ENCODE results near the gene CYP21A2. TPM values are rescaled to one million over a fixed set of nuclear protein-coding genes. Genes with fewer than 3 reads are reported as not detected.
"Not testable (repeated sequence)": the region's sequence is repeated elsewhere in the genome, so short reads cannot be mapped to it uniquely, and the experiment has no call there.

CYP21A2 gene
- total RNA-seq, 1 donor from 2014 or later = 0.38 TPM

DNA sequence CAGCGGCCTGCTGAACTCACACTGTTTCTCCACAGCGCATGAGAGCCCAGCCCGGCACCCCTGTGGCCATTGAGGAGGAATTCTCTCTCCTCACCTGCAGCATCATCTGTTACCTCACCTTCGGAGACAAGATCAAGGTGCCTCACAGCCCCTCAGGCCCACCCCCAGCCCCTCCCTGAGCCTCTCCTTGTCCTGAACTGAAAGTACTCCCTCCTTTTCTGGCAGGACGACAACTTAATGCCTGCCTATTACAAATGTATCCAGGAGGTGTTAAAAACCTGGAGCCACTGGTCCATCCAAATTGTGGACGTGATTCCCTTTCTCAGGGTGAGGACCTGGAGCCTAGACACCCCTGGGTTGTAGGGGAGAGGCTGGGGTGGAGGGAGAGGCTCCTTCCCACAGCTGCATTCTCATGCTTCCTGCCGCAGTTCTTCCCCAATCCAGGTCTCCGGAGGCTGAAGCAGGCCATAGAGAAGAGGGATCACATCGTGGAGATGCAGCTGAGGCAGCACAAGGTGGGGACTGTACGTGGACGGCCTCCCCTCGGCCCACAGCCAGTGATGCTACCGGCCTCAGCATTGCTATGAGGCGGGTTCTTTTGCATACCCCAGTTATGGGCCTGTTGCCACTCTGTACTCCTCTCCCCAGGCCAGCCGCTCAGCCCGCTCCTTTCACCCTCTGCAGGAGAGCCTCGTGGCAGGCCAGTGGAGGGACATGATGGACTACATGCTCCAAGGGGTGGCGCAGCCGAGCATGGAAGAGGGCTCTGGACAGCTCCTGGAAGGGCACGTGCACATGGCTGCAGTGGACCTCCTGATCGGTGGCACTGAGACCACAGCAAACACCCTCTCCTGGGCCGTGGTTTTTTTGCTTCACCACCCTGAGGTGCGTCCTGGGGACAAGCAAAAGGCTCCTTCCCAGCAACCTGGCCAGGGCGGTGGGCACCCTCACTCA is 1.4 kb downstream of the CYP21A2 start:
- H3K27me3 Mint-ChIP-seq; H3K4me1 Mint-ChIP-seq (ENCODE audit: low read depth); H3K27ac Mint-ChIP-seq; DNase-seq (ENCODE audit: low spot score, unreplicated experiment); H3K4me3 Mint-ChIP-seq (ENCODE audit: low read depth); H3K9me3 Mint-ChIP-seq (ENCODE audit: low read depth); H3K36me3 Mint-ChIP-seq (ENCODE audit: insufficient read depth): not testable (repeated sequence)

DNA sequence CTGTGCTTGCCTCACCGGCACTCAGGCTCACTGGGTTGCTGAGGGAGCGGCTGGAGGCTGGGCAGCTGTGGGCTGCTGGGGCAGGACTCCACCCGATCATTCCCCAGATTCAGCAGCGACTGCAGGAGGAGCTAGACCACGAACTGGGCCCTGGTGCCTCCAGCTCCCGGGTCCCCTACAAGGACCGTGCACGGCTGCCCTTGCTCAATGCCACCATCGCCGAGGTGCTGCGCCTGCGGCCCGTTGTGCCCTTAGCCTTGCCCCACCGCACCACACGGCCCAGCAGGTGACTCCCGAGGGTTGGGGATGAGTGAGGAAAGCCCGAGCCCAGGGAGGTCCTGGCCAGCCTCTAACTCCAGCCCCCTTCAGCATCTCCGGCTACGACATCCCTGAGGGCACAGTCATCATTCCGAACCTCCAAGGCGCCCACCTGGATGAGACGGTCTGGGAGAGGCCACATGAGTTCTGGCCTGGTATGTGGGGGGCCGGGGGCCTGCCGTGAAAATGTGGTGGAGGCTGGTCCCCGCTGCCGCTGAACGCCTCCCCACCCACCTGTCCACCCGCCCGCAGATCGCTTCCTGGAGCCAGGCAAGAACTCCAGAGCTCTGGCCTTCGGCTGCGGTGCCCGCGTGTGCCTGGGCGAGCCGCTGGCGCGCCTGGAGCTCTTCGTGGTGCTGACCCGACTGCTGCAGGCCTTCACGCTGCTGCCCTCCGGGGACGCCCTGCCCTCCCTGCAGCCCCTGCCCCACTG is 2.3 kb downstream of the CYP21A2 start:
- not testable (repeated sequence) for H3K27me3 Mint-ChIP-seq; H3K36me3 Mint-ChIP-seq (ENCODE audit: insufficient read depth); H3K4me3 Mint-ChIP-seq (ENCODE audit: low read depth); H3K27ac Mint-ChIP-seq; DNase-seq (ENCODE audit: low spot score, unreplicated experiment); H3K4me1 Mint-ChIP-seq (ENCODE audit: low read depth); H3K9me3 Mint-ChIP-seq (ENCODE audit: low read depth)

GRCh38 chr6:32041050-32041321 is 2.8 kb downstream of the CYP21A2 start:
- not testable (repeated sequence) for H3K27ac Mint-ChIP-seq; H3K9me3 Mint-ChIP-seq (ENCODE audit: low read depth); H3K4me1 Mint-ChIP-seq (ENCODE audit: low read depth); DNase-seq (ENCODE audit: low spot score, unreplicated experiment); H3K4me3 Mint-ChIP-seq (ENCODE audit: low read depth); H3K36me3 Mint-ChIP-seq (ENCODE audit: insufficient read depth); H3K27me3 Mint-ChIP-seq

- not testable (repeated sequence) for H3K27me3 Mint-ChIP-seq; DNase-seq (ENCODE audit: low spot score, unreplicated experiment); H3K9me3 Mint-ChIP-seq (ENCODE audit: low read depth); H3K4me3 Mint-ChIP-seq (ENCODE audit: low read depth); H3K36me3 Mint-ChIP-seq (ENCODE audit: insufficient read depth); H3K4me1 Mint-ChIP-seq (ENCODE audit: low read depth); H3K27ac Mint-ChIP-seq
These were observed 3.2 kb downstream of the CYP21A2 start for GRCh38 chr6:32041385-32041784.

DNA sequence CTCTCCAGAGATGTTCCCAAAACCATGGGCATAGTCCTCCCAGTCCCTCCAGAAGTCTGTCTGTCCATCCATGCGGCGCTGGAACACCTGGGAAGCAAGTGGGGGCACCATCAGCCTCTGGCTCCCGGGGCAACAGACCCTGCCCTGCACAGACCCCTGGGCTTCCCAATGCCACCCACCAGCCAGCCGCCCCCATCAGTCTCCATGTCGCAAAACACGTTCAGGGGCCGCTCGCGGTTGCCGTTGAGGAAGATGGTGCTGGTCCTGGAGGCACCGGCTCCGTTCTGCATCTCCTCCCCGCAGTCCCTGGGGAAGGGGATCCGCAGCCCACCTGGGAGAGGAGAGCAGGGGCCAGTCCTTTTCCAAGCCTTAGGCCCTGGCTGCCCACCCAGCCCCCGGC is 4.1 kb downstream of the CYP21A2 start:
- DNase-seq (ENCODE audit: low spot score, unreplicated experiment); H3K27me3 Mint-ChIP-seq; H3K27ac Mint-ChIP-seq; H3K4me1 Mint-ChIP-seq (ENCODE audit: low read depth); H3K36me3 Mint-ChIP-seq (ENCODE audit: insufficient read depth); H3K9me3 Mint-ChIP-seq (ENCODE audit: low read depth); H3K4me3 Mint-ChIP-seq (ENCODE audit: low read depth): not testable (repeated sequence)

DNA sequence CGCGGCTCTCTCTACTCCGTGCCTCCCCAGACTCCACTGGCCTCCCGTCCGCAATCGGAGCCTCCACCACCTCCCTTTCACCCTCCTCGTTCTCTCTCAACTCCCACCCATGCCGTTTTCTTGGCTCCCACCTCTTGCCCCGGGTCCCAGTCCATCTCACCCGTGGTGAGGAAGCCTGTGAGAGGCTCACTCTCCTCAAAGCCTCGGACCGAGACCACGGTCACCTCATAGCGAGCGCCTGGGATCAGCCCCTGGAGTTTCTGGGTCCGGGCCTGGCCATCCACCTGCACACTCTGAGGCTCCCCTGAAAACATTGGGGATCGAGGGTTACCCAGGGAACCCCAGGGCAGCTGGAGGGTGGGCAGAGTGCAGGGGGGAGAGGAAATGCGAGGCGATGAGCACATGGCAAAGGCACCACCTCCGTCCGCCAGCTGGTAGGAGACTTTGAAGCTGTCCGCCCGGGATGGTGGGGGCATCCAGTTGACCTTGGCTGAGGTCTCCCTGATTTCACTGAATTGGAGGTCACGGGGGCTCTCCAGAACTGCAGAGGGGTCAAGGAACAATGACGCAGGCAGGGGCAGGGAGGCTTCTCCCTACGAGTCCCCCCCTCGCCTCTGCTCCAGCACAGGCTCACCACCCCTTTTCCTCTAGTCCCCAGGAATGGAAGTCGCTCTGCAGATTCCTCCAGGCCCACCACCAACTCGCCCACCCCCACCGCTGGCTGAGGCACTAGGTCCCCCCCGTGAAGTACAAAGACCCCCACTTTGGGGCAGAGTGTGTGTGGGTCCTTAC is 5.6 kb downstream of the CYP21A2 start:
- DNase-seq (ENCODE audit: low spot score, unreplicated experiment); H3K36me3 Mint-ChIP-seq (ENCODE audit: insufficient read depth); H3K4me1 Mint-ChIP-seq (ENCODE audit: low read depth); H3K27ac Mint-ChIP-seq; H3K27me3 Mint-ChIP-seq; H3K9me3 Mint-ChIP-seq (ENCODE audit: low read depth); H3K4me3 Mint-ChIP-seq (ENCODE audit: low read depth): not testable (repeated sequence)

DNA sequence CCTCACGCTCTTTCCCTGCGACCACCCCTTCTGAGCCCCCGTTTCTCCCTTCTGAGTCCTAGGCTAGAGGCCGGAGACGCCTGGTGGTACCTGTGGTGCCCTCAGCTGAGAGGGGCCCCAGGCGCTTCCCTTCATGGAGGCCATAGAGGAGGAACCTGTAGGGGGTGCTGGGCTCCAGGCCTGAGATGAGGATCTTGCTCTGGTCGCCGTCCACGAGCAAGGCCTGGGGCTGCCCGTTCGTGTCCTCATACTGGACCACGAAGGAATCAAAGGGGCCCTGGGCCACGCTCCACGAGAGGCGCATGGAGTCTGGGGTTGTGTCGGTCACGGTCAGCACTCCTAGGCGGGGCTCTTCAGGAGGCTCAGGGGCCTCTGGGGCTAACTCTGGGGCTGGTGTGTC is 6.7 kb downstream of the CYP21A2 start:
- H3K36me3 Mint-ChIP-seq (ENCODE audit: insufficient read depth); DNase-seq (ENCODE audit: low spot score, unreplicated experiment); H3K4me1 Mint-ChIP-seq (ENCODE audit: low read depth); H3K27ac Mint-ChIP-seq; H3K9me3 Mint-ChIP-seq (ENCODE audit: low read depth); H3K4me3 Mint-ChIP-seq (ENCODE audit: low read depth); H3K27me3 Mint-ChIP-seq: not testable (repeated sequence)

- Mint-ChIP-seq H3K36me3 (ENCODE audit: insufficient read depth) (no peaks in the 10 kb centered on the region), H3K4me1 (ENCODE audit: low read depth) (no peaks in the 10 kb centered on the region), H3K27me3 (peaks cover 5% of the 10 kb centered on the region), H3K9me3 (ENCODE audit: low read depth) (no peaks in the 10 kb centered on the region), H3K4me3 (ENCODE audit: low read depth) (no peak overlapping the region), H3K27ac (no peak overlapping the region)
- TF ChIP-seq, protein P1, sequence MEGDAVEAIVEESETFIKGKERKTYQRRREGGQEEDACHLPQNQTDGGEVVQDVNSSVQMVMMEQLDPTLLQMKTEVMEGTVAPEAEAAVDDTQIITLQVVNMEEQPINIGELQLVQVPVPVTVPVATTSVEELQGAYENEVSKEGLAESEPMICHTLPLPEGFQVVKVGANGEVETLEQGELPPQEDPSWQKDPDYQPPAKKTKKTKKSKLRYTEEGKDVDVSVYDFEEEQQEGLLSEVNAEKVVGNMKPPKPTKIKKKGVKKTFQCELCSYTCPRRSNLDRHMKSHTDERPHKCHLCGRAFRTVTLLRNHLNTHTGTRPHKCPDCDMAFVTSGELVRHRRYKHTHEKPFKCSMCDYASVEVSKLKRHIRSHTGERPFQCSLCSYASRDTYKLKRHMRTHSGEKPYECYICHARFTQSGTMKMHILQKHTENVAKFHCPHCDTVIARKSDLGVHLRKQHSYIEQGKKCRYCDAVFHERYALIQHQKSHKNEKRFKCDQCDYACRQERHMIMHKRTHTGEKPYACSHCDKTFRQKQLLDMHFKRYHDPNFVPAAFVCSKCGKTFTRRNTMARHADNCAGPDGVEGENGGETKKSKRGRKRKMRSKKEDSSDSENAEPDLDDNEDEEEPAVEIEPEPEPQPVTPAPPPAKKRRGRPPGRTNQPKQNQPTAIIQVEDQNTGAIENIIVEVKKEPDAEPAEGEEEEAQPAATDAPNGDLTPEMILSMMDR (IDR thresholded peaks at IDR 0.05; ENCODE audit: unreplicated experiment) = no peak
- DNase-seq (ENCODE audit: low spot score, unreplicated experiment) = no peak
These were observed 7.7 kb downstream of the CYP21A2 start for GRCh38 chr6:32045811-32046449.
